ENCODE results near the gene FAM110D. TPM values are rescaled to one million over a fixed set of nuclear protein-coding genes. Genes with fewer than 3 reads are reported as not detected.

Gene FAM110D
- total and polyA plus RNA-seq, 2 of the 8 experiments (the other 6 are each of a cell fraction or from before 2014, with no cell fraction given): 0.21 to 0.48 TPM

- TF ChIP-seq CHD7 (IDR thresholded peaks at IDR 0.05; ENCODE audit: insufficient replicate concordance, low read length): no peak
These were observed 812 bp downstream of the FAM110D start (continued) for GRCh38 chr1:26159743-26160039.
